Skeletal muscle satellite cell (primary cell): ENCODE measurements around the gene SSBP4.

Experiments
- H3K27me3 ChIP-seq: 2 replicates; pipeline ENCODE4 v1.7.0; 2013; ENCODE audit warnings: low read length; ENCODE audit not compliant: control insufficient read depth, insufficient read depth
- H3K36me3 ChIP-seq: 2 replicates; pipeline ENCODE4 v1.7.0; 2013; ENCODE audit warnings: mild to moderate bottlenecking, control low read depth, low read length; ENCODE audit not compliant: insufficient read depth
- H3K4me1 ChIP-seq: 2 replicates; pipeline ENCODE4 v1.7.0; 2013; ENCODE audit warnings: low read length; ENCODE audit not compliant: control insufficient read depth, insufficient read depth
- H3K4me2 ChIP-seq: 2 replicates; pipeline ENCODE4 v1.7.0; 2013; ENCODE audit warnings: mild to moderate bottlenecking, low read length
- H3K4me3 ChIP-seq: 2 replicates; pipeline ENCODE4 v1.7.0; 2013; ENCODE audit warnings: low read length
- H3K9ac ChIP-seq: 2 replicates; pipeline ENCODE4 v1.7.0; 2013; ENCODE audit warnings: mild to moderate bottlenecking, low read depth, low read length, moderate library complexity
- H3K9me3 ChIP-seq: replicated peaks from 2 replicates; pipeline ENCODE4 v1.7.0; 2013; ENCODE audit warnings: mild to moderate bottlenecking, control low read depth, low read length

Gene SSBP4

GRCh38 chr19:18473003-18473705, 54.0 kb downstream of the SSBP4 start:
- Histone ChIP-seq H3K27me3 (no peaks in the 10 kb centered on the region), H3K36me3 (peaks cover 24% of the 10 kb centered on the region), H3K9me3 (no peaks in the 10 kb centered on the region), H3K4me2 (no peak overlapping the region), H3K9ac (no peak overlapping the region), H3K4me3 (no peak overlapping the region), H3K4me1 (peaks cover 9% of the 10 kb centered on the region)

- peaks cover 12% of the 10 kb centered on the region for H3K4me1 ChIP-seq
- no peak overlapping the region for H3K4me3 ChIP-seq
- H3K27me3 ChIP-seq = no peaks in the 10 kb centered on the region
- peaks cover 23% of the 10 kb centered on the region for H3K36me3 ChIP-seq
- H3K4me2 ChIP-seq = no peak overlapping the region
- H3K9ac ChIP-seq = no peak overlapping the region
- no peaks in the 10 kb centered on the region for H3K9me3 ChIP-seq
Measured at GRCh38 chr19:18473706-18474087, 54.5 kb downstream of the SSBP4 start.

GRCh38 chr19:18474366-18474887, 55.2 kb downstream of the SSBP4 start:
- Histone ChIP-seq H3K27me3 (no peaks in the 10 kb centered on the region), H3K9ac (no peak overlapping the region), H3K36me3 (peaks cover 17% of the 10 kb centered on the region), H3K9me3 (no peaks in the 10 kb centered on the region), H3K4me1 (peaks cover 19% of the 10 kb centered on the region), H3K4me3 (no peak overlapping the region), H3K4me2 (no peak overlapping the region)

GRCh38 chr19:18475004-18475453, 55.8 kb downstream of the SSBP4 start:
- Histone ChIP-seq H3K4me1 (peaks cover 21% of the 10 kb centered on the region), H3K9ac (no peak overlapping the region), H3K9me3 (no peaks in the 10 kb centered on the region), H3K4me2 (no peak overlapping the region), H3K27me3 (no peaks in the 10 kb centered on the region), H3K4me3 (no peak overlapping the region), H3K36me3 (peaks cover 11% of the 10 kb centered on the region)

- H3K9me3 ChIP-seq = no peaks in the 10 kb centered on the region
- no peak overlapping the region for H3K9ac ChIP-seq
- peaks cover 25% of the 10 kb centered on the region for H3K4me1 ChIP-seq
- no peaks in the 10 kb centered on the region for H3K27me3 ChIP-seq
- H3K4me2 ChIP-seq = no peak overlapping the region
- no peak overlapping the region for H3K4me3 ChIP-seq
- H3K36me3 ChIP-seq = peaks cover 4% of the 10 kb centered on the region
Measured at GRCh38 chr19:18475762-18476331, 56.6 kb downstream of the SSBP4 start.

- Histone ChIP-seq H3K4me2 (no peak overlapping the region), H3K9me3 (no peaks in the 10 kb centered on the region), H3K27me3 (no peaks in the 10 kb centered on the region), H3K4me1 (peaks cover 29% of the 10 kb centered on the region), H3K36me3 (no peaks in the 10 kb centered on the region), H3K9ac (no peak overlapping the region), H3K4me3 (no peak overlapping the region)
Measured at GRCh38 chr19:18476507-18477041, 57.4 kb downstream of the SSBP4 start.

- Histone ChIP-seq H3K9ac (no peak overlapping the region), H3K4me1 (peaks cover 29% of the 10 kb centered on the region), H3K9me3 (no peaks in the 10 kb centered on the region), H3K27me3 (no peaks in the 10 kb centered on the region), H3K4me2 (no peak overlapping the region), H3K36me3 (no peaks in the 10 kb centered on the region), H3K4me3 (no peak overlapping the region)
Measured at GRCh38 chr19:18477042-18477779, 58.0 kb downstream of the SSBP4 start.

GRCh38 chr19:18477974-18478373, 58.8 kb downstream of the SSBP4 start:
- peak overlapping the region; percentile 66 for H3K9ac ChIP-seq
- H3K4me1 ChIP-seq = peaks cover 31% of the 10 kb centered on the region
- no peak overlapping the region for H3K4me2 ChIP-seq
- H3K27me3 ChIP-seq = no peaks in the 10 kb centered on the region
- no peaks in the 10 kb centered on the region for H3K9me3 ChIP-seq
- H3K4me3 ChIP-seq = no peak overlapping the region
- no peaks in the 10 kb centered on the region for H3K36me3 ChIP-seq

- Histone ChIP-seq H3K36me3 (no peaks in the 10 kb centered on the region), H3K4me2 (peak overlapping the region; percentile 57), H3K9me3 (no peaks in the 10 kb centered on the region), H3K4me1 (peaks cover 38% of the 10 kb centered on the region), H3K9ac (peak overlapping the region; percentile 66), H3K4me3 (no peak overlapping the region), H3K27me3 (no peaks in the 10 kb centered on the region)
Measured at GRCh38 chr19:18478545-18479311, 59.5 kb downstream of the SSBP4 start.

- no peaks in the 10 kb centered on the region for H3K9me3 ChIP-seq
- peaks cover 41% of the 10 kb centered on the region for H3K4me1 ChIP-seq
- peak overlapping the region; percentile 54 for H3K9ac ChIP-seq
- peak overlapping the region; percentile 58 for H3K4me2 ChIP-seq
- peak overlapping the region; percentile 22 for H3K4me3 ChIP-seq
- H3K36me3 ChIP-seq = no peaks in the 10 kb centered on the region
- H3K27me3 ChIP-seq = no peaks in the 10 kb centered on the region
Measured at GRCh38 chr19:18480006-18480691, 61.0 kb downstream of the SSBP4 start.
